ENCODE results near the gene MAFF.
A peak's percentile ranks its signal among the peaks of the same experiment; 100 is the strongest.
"Not testable (repeated sequence)": the region's sequence is repeated elsewhere in the genome, so short reads cannot be mapped to it uniquely, and the experiment has no call there.

Gene MAFF

DNA sequence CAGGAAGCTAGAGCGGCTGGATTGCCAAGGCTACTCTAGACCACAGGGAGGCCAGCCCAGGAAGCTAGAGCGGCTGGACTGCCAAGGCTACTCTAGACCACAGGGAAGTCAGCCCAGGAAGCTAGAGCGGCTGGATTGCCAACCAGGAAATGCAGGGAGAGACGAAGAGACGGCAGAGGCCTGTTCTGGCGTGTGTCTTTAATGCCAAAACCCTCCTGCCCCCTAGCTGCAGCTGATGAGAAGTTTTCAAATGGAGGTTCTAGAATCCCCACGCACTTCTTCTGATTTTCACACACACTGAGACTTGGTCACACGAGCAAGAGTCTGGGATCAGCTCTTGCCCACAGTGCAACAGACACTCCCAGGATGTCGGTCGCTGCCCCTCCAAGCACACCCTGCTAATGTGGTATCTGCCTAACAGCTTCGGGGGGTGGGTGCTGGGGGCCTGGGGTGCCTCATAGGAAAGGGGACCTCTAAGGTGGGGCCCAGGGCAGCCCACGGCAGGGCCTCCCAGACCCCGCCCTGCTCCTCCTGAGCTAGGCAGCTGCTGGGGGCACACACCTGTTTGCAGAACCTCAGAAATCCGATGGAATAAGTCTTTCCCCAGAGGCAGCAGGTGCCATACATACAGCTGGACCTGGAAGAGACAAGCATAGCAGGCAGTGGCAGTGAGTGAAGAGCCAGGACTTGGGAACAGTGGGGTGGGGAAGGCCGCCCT, 28.5 kb downstream of the MAFF start:
- peak overlapping the region; percentile 60 for H3K27ac Mint-ChIP-seq
- no peak overlapping the region for H3K4me3 Mint-ChIP-seq
- intact Hi-C loops (cut with micrococcal nuclease), result loop anchor here (5.0 kb wide), 2 partner anchors 128 to 173 kb away; partner anchors contain the start of gene PICK1
- H3K27me3 Mint-ChIP-seq, result peaks cover 8% of the 10 kb centered on the region
- H3K9me3 Mint-ChIP-seq, result no peaks in the 10 kb centered on the region
- H3K4me1 Mint-ChIP-seq (ENCODE audit: low read depth), result peaks cover 30% of the 10 kb centered on the region
- peaks cover 71% of the 10 kb centered on the region for H3K36me3 Mint-ChIP-seq (ENCODE audit: low read depth)

DNA sequence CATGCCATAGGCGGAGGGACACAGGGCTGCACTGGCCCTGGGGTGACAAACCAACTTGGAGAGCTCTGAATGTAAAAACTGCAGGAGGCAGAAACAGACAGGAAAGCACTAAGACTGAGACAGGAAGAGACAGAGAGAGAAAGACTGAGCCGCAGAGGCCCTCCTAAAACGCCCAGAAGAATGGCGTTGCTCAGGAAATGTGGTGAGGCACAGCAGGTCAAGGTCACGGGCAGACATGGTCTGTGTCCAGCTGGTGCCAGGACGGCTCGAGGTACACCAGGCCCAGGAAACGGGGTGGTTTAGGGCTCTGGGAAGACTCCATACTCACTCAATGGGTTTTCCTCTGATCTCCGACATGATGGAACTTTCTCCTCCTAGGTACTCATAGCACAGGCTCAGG, 29.1 kb downstream of the MAFF start:
- Mint-ChIP-seq H3K4me3 (no peak overlapping the region), H3K27ac (peak overlapping the region; percentile 60), H3K9me3 (no peaks in the 10 kb centered on the region), H3K4me1 (ENCODE audit: low read depth) (peaks cover 30% of the 10 kb centered on the region), H3K36me3 (ENCODE audit: low read depth) (peaks cover 73% of the 10 kb centered on the region), H3K27me3 (peaks cover 7% of the 10 kb centered on the region)
- intact Hi-C loops (cut with micrococcal nuclease), result loop anchor here (5.0 kb wide), 2 partner anchors 129 to 174 kb away; partner anchors contain the start of gene PICK1

GRCh38 chr22:38232196-38232595, 30.4 kb downstream of the MAFF start:
- H3K27ac Mint-ChIP-seq, result no peak overlapping the region
- H3K4me1 Mint-ChIP-seq (ENCODE audit: low read depth), result peaks cover 30% of the 10 kb centered on the region
- intact Hi-C loops (cut with micrococcal nuclease), result loop anchor here (5.0 kb wide), 2 partner anchors 130 to 175 kb away; partner anchors contain the start of gene PICK1
- H3K27me3 Mint-ChIP-seq, result no peaks in the 10 kb centered on the region
- H3K36me3 Mint-ChIP-seq (ENCODE audit: low read depth), result peaks cover 74% of the 10 kb centered on the region
- no peaks in the 10 kb centered on the region for H3K9me3 Mint-ChIP-seq
- no peak overlapping the region for H3K4me3 Mint-ChIP-seq

DNA sequence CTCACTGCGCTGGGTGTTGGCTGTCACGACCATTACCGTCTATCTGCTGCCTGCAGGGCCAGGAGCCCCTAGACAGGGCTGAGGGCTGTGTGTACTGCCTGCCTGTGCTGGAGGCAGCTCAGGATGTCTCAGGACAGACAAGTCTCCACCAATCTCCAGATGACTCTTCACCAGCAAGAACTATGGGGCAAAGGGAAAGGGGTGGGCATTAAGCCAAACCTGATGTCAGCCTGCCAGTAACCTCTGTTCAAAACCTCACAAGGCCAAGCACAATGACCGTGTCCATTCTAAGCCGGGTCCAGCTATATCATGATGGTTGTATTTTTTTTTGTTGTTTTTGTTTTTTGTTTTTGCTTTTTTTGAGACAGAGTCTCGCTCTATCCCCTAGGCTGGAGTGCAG, 31.6 kb downstream of the MAFF start:
- Mint-ChIP-seq H3K4me1 (ENCODE audit: low read depth) (peaks cover 21% of the 10 kb centered on the region), H3K27ac (no peak overlapping the region)
- intact Hi-C loops (cut with micrococcal nuclease), result loop anchor here (5.0 kb wide), 2 partner anchors 131 to 176 kb away; partner anchors contain the start of gene PICK1

DNA sequence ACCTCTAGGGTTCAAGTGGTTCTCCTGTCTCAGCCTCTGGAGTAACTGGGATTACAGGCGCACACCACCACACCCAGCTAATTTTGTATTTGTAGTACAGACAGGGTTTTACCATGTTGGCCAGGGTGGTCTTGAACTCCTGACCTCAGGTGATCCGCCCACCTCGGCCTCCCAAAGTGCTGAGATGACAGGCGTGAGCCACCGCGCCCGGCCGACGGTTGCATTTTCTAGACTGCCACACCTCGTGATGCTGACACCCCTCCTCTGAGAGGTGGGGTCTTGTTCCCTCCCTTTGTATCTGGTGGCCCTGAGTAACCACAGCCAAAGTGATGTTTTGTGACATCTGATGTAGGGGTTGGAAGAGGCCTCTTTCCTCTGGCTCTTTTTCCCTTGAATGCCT, 32.1 kb downstream of the MAFF start:
- Mint-ChIP-seq H3K4me1 (ENCODE audit: low read depth) (peaks cover 17% of the 10 kb centered on the region), H3K36me3 (ENCODE audit: low read depth) (peaks cover 81% of the 10 kb centered on the region)
- H3K27ac Mint-ChIP-seq, H3K4me3 Mint-ChIP-seq, H3K9me3 Mint-ChIP-seq, H3K27me3 Mint-ChIP-seq: not testable (repeated sequence)
- intact Hi-C loops (cut with micrococcal nuclease), result loop anchor here (5.0 kb wide), 2 partner anchors 132 to 177 kb away; partner anchors contain the start of gene PICK1

More for the DNA sequence above, 31.6 kb downstream of the MAFF start:
- Mint-ChIP-seq H3K4me3 (no peak overlapping the region), H3K9me3 (no peaks in the 10 kb centered on the region), H3K36me3 (ENCODE audit: low read depth) (peaks cover 76% of the 10 kb centered on the region), H3K27me3 (no peaks in the 10 kb centered on the region)

GRCh38 chr22:38235240-38235850, 33.6 kb downstream of the MAFF start:
- Mint-ChIP-seq H3K4me1 (ENCODE audit: low read depth) (peaks cover 8% of the 10 kb centered on the region), H3K9me3 (no peaks in the 10 kb centered on the region), H3K36me3 (ENCODE audit: low read depth) (peaks cover 88% of the 10 kb centered on the region), H3K4me3 (no peak overlapping the region), H3K27ac (no peak overlapping the region), H3K27me3 (no peaks in the 10 kb centered on the region)
- intact Hi-C loops (cut with micrococcal nuclease), result no loop called here

- Mint-ChIP-seq H3K27me3 (no peaks in the 10 kb centered on the region), H3K27ac (no peak overlapping the region), H3K36me3 (ENCODE audit: low read depth) (peaks cover 83% of the 10 kb centered on the region), H3K4me1 (ENCODE audit: low read depth) (peaks cover 5% of the 10 kb centered on the region), H3K9me3 (no peaks in the 10 kb centered on the region), H3K4me3 (no peak overlapping the region)
- intact Hi-C loops (cut with micrococcal nuclease), result no loop called here
Observed at GRCh38 chr22:38236786-38237185, 35.0 kb downstream of the MAFF start.

DNA sequence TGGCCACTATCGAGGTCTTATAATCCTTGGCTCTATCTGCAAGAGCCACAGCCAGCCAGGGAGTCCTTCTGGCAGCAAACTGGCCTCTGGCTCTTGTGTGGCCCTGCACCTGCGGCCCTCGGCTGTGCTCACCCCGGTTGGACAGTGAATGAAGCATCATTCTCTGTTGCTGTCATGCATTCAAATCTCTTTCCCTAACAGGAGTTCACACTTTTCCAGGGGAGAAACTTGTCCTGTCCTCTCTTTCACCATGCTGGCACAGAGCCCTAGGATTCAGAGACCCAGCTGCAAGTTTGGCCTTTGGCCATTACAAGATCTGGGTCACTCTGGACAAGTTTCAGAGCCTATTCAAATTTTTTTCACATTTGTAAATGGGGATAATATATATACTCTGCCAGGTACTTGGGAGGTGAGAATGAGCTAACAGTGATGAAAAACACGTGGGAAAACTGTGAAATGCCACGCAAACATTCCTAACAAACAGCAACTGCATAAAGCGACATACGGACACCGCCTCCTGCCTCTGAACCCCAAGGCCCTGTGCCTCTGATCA, 36.8 kb downstream of the MAFF start:
- H3K36me3 Mint-ChIP-seq (ENCODE audit: low read depth), result peaks cover 74% of the 10 kb centered on the region
- intact Hi-C loops (cut with micrococcal nuclease), result no loop called here
- no peaks in the 10 kb centered on the region for H3K9me3 Mint-ChIP-seq
- peaks cover 5% of the 10 kb centered on the region for H3K4me1 Mint-ChIP-seq (ENCODE audit: low read depth)
- H3K4me3 Mint-ChIP-seq, result no peak overlapping the region
- no peak overlapping the region for H3K27ac Mint-ChIP-seq
- H3K27me3 Mint-ChIP-seq, result no peaks in the 10 kb centered on the region

- intact Hi-C loops (cut with micrococcal nuclease), result no loop called here
- Mint-ChIP-seq H3K27me3 (no peaks in the 10 kb centered on the region), H3K4me3 (no peak overlapping the region)
Observed at GRCh38 chr22:38239101-38239761, 37.4 kb downstream of the MAFF start.

DNA sequence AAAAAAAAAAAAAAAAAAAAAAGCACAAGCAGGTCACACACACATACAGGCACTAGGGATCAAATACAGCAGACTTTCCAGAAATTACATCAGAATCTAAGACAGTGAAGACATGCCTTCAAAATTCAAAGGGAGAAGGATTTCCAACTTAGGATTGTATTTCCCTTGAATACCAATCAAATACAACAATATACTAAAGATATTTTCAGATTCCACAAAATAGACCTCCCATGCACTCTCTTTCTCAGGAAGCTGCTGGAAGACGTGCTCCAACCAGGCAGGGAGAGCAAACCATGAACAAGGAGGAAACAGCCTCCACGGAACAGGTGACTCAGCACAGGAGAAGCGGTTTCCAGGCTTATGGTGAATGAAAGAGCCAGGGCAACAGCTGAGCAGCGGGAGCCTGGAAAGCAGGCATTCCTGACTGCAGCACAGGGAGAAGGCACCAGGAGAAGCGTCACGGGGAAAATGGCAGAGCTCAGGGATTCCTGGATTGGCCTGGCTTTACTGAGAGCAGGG, 39.0 kb downstream of the MAFF start:
- Mint-ChIP-seq H3K4me1 (ENCODE audit: low read depth) (peaks cover 5% of the 10 kb centered on the region), H3K27ac (no peak overlapping the region), H3K27me3 (no peaks in the 10 kb centered on the region), H3K4me3 (no peak overlapping the region), H3K36me3 (ENCODE audit: low read depth) (peaks cover 68% of the 10 kb centered on the region), H3K9me3 (no peaks in the 10 kb centered on the region)
- intact Hi-C loops (cut with micrococcal nuclease), result no loop called here

More at GRCh38 chr22:38239101-38239761, 37.4 kb downstream of the MAFF start:
- Mint-ChIP-seq H3K36me3 (ENCODE audit: low read depth) (peaks cover 74% of the 10 kb centered on the region), H3K27ac (no peak overlapping the region), H3K9me3 (no peaks in the 10 kb centered on the region), H3K4me1 (ENCODE audit: low read depth) (peaks cover 5% of the 10 kb centered on the region)

- Mint-ChIP-seq H3K9me3 (no peaks in the 10 kb centered on the region), H3K4me3 (no peak overlapping the region), H3K4me1 (ENCODE audit: low read depth) (peaks cover 5% of the 10 kb centered on the region), H3K27me3 (peaks cover 1% of the 10 kb centered on the region), H3K36me3 (ENCODE audit: low read depth) (peaks cover 73% of the 10 kb centered on the region), H3K27ac (no peak overlapping the region)
- intact Hi-C loops (cut with micrococcal nuclease), result no loop called here
Observed at GRCh38 chr22:38243007-38243765, 41.4 kb downstream of the MAFF start.

DNA sequence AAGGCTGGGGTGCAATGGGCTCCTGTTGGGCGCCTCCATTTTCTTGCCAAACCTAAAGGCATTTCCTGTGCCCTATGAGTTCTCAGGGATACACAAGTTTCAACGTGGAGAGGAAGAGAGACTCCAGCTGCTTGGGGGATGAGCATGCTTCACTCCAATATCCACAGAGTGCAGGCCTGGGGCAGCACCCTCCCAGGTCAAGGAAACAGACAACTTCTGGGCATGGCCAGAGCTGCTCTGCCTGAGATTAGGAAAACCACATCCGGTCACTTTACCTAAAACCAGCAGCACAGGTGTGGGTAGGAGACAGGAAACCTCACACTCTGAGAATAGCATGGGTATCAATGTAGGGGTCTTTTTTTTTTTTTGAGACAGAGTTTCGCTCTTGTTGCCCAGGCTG, 42.3 kb downstream of the MAFF start:
- H3K27ac Mint-ChIP-seq, result no peak overlapping the region
- H3K9me3 Mint-ChIP-seq, result no peaks in the 10 kb centered on the region
- intact Hi-C loops (cut with micrococcal nuclease), result no loop called here
- peaks cover 65% of the 10 kb centered on the region for H3K36me3 Mint-ChIP-seq (ENCODE audit: low read depth)
- peaks cover 5% of the 10 kb centered on the region for H3K4me1 Mint-ChIP-seq (ENCODE audit: low read depth)
- peaks cover 1% of the 10 kb centered on the region for H3K27me3 Mint-ChIP-seq
- no peak overlapping the region for H3K4me3 Mint-ChIP-seq

DNA sequence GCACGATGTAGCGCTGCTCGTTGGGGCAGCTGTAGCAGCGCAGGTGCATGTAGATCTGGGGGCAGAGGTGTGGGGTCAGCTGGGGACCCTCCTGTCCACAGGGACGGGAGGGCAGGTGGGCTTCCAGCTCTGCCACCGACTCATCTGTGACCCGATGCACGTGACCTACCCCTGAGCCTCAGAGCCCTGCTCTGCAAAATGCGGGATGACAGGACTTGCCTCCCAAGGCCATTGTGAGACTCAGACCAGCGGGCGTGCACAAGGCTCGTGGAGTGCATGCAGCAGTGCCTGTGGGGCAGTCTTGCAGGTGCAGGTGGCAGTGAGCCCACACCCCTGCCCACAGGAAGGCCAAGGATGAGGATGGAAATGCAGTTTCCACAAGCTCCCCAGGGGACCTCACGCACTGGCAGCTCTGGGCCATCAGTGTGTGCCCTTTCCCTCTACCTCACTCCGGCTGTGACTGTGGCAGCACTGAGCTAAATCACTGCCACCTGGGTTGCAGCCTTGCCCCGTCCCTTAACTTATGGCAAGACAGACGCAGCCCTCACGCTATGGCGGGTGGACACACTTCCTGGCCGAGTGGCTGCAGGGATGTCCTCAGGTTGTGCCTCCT, 44.4 kb downstream of the MAFF start:
- Mint-ChIP-seq H3K27ac (no peak overlapping the region), H3K4me3 (no peak overlapping the region), H3K27me3 (peaks cover 1% of the 10 kb centered on the region), H3K9me3 (peaks cover 13% of the 10 kb centered on the region), H3K36me3 (ENCODE audit: low read depth) (peaks cover 65% of the 10 kb centered on the region), H3K4me1 (ENCODE audit: low read depth) (peaks cover 8% of the 10 kb centered on the region)
- intact Hi-C loops (cut with micrococcal nuclease), result no loop called here

Measured in dendritic cell treated with granulocyte-macrophage colony-stimulating factor and Interleukin-4, amounts not matched to agents 40 ng/mL and 50 ng/mL, for 4 days (primary cell).